Activated naive CD4-positive, alpha-beta T cell treated with anti-CD3 and anti-CD28 coated beads, Interleukin-2, amount 50 U/mL, for 72 hours (primary cell): ENCODE results near the gene ARID4B. TPM values are rescaled to one million over a fixed set of nuclear protein-coding genes. Genes with fewer than 3 reads are reported as not detected.
"Not testable (repeated sequence)": the region's sequence is repeated elsewhere in the genome, so short reads cannot be mapped to it uniquely, and the experiment has no call there.

Experiments
- ATAC-seq, 2 donors: fragments of 150-1000 bp; cut with Tn5 transposase; 2 replicates each; pipeline ENCODE4 v1.10.0; 2021; ENCODE audit warnings: mild to moderate bottlenecking in 2 of 2, moderate library complexity in 2 of 2
- DNase-seq, 2 donors: peaks; one replicate each; pipeline ENCODE4 v3.0.0; 2021 to 2022; ENCODE audit warnings: low spot score in 2 of 2
- H3K27ac Mint-ChIP-seq, 2 donors: one replicate each; pipeline ENCODE4 v1.8.0; 2022; ENCODE audit warnings: mild to moderate bottlenecking in 2 of 2, mixed read lengths in 2 of 2
- H3K36me3 Mint-ChIP-seq, 2 donors: one replicate each; pipeline ENCODE4 v1.8.0; 2022; ENCODE audit warnings: mixed read lengths in 2 of 2
- H3K9me3 Mint-ChIP-seq, 2 donors: one replicate each; pipeline ENCODE4 v1.8.0; 2022; ENCODE audit warnings: mixed read lengths in 2 of 2
- total RNA-seq, 2 donors: library from RNA; stranded (reverse); gene quantifications; one replicate each; pipeline ENCODE4 v1.2.3, GENCODE V29; 2022

Gene ARID4B
- total RNA-seq, 2 donors from 2014 or later: 58.4 to 65.7 TPM

- Mint-ChIP-seq H3K9me3 (no peaks in the 10 kb centered on the region), H3K36me3 (no peaks in the 10 kb centered on the region), H3K27ac (no peak overlapping the region)
- ATAC-seq (no peak), DNase-seq (no peak)
Measured at GRCh38 chr1:235236128-235236527, 91.9 kb downstream of the ARID4B start.

GRCh38 chr1:235229868-235230267, 98.1 kb downstream of the ARID4B start:
- H3K36me3 Mint-ChIP-seq: peaks cover 0 to 9% of the 10 kb centered on the region in 2 donors
- ATAC-seq (no peak), DNase-seq (no peak)
- no peaks in the 10 kb centered on the region for H3K9me3 Mint-ChIP-seq
- peak overlapping the region in 1 of 2 donors; percentile 77 for H3K27ac Mint-ChIP-seq

GRCh38 chr1:235227414-235227813, 100.6 kb downstream of the ARID4B start:
- Mint-ChIP-seq H3K9me3 (no peaks in the 10 kb centered on the region), H3K27ac (peak overlapping the region in 1 of 2 donors; percentile 48), H3K36me3 (peaks cover 0 to 9% of the 10 kb centered on the region in 2 donors)
- DNase-seq (no peak), ATAC-seq (no peak)

DNA sequence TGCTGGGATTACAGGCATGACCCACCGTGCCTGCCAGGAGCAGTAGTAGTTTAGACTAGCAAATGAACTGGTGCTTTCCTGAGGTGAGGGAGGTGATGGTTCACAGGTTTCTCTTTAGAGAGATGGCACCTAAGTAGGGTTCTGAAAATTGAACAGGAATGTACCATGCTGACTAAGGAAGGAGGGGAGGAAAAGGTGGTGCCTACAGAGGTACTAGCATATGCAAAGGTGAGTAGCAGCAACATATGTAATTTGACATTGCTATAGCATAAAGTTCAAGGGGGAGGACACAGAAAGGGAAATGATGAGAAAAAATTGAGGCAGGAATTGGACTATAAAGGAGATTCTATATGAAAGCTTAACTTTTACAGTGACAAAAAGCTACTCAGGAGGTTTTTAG, 101.0 kb downstream of the ARID4B start:
- Mint-ChIP-seq H3K36me3 (peaks cover 0 to 9% of the 10 kb centered on the region in 2 donors), H3K27ac (peak overlapping the region; percentile 1 to 41)

DNA sequence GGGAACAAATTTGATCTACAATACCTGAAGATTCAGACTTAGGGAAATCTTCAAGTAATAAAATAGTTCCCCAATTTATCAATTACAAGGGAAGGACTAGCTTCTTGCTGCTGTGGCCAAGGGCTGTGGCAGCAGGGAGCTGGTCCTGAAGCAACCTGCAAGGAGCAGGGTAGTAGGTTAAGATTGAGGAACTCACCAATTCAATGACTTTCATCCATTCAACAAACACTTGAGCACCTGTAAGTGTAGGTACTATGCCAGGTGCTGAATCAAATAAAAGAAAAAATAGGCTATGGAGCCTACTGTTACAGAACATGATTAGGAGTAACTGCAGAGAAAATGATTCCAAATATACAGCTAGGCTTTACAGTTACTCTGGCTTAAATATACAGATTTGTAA, 102.7 kb downstream of the ARID4B start:
- no peaks in the 10 kb centered on the region for H3K9me3 Mint-ChIP-seq
- no peak overlapping the region for H3K27ac Mint-ChIP-seq
- peaks cover 0 to 9% of the 10 kb centered on the region in 2 donors for H3K36me3 Mint-ChIP-seq
- DNase-seq: no peak
- no peak for ATAC-seq

More for the DNA sequence above, 101.0 kb downstream of the ARID4B start:
- no peaks in the 10 kb centered on the region for H3K9me3 Mint-ChIP-seq
- no peak for ATAC-seq
- no peak for DNase-seq

GRCh38 chr1:235221653-235222375, 106.2 kb downstream of the ARID4B start:
- no peak overlapping the region for H3K27ac Mint-ChIP-seq
- DNase-seq (no peak), ATAC-seq (no peak)
- H3K9me3 Mint-ChIP-seq: no peaks in the 10 kb centered on the region
- H3K36me3 Mint-ChIP-seq: peaks cover 0 to 1% of the 10 kb centered on the region in 2 donors

DNA sequence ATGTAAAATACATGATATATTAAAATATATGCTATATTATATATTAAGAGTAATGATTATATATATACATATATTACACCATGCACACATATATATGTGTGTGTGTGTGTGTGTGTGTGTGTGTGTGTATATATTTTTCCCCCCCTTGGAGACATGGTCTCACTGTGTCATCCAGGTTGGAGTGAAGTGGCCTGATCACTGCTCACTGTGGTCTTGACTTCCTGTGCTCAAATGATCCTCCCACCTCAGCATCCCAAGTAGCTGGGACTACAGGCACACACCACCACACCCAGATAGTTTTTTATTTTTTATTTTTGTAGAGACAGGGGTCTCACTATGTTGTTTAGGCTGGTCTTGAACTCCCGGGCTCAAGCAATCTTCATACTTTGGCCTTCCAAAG, 112.5 kb downstream of the ARID4B start:
- H3K27ac Mint-ChIP-seq: no peak overlapping the region
- no peak for ATAC-seq
- H3K9me3 Mint-ChIP-seq: no peaks in the 10 kb centered on the region
- no peak for DNase-seq
- peaks cover 0 to 12% of the 10 kb centered on the region in 2 donors for H3K36me3 Mint-ChIP-seq

GRCh38 chr1:235214962-235215361, 113.0 kb downstream of the ARID4B start:
- not testable (repeated sequence) for H3K27ac Mint-ChIP-seq, DNase-seq, ATAC-seq, H3K9me3 Mint-ChIP-seq
- peaks cover 0 to 12% of the 10 kb centered on the region in 2 donors for H3K36me3 Mint-ChIP-seq

DNA sequence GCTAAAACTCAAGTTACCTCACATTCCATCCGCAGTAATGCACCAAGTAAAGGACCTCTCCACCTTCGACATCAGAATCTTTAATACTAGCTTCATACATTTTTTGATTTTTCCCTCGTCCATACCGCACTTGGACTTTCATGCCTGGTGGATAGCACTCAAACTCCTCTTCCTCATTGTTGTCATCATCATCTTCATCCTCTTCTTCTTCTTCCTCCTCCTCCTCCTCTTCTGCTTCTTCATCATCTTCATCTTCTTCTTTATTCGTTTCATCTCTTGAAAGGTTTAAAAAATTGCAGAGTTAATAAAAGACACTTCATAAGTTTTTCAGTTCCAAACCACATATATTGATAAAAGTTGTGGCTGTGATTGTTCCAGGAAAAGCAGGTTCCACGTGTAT, 114.2 kb downstream of the ARID4B start:
- Mint-ChIP-seq H3K9me3 (no peaks in the 10 kb centered on the region), H3K36me3 (peaks cover 0 to 12% of the 10 kb centered on the region in 2 donors), H3K27ac (peak overlapping the region in 1 of 2 donors; percentile 37)
- no peak for ATAC-seq
- DNase-seq: no peak

DNA sequence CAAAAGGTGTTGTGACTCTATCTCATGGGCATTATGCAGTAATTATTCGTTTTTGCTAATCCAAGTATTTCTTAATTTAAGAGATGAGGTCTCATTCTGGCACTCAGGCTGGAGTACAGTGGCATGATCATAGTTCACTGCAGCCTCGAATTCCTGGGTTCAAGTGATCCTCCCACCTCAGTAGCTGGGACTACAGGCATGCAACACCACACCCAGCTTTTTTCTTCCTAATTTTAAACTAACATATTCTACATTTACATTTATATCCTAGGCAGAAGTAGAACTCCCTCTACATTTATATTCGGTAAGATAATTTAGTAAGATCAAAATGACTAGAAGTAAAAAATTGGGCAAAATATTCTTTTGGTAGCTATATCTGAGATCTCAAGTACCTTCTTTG, 116.5 kb downstream of the ARID4B start:
- Mint-ChIP-seq H3K36me3 (peaks cover 0 to 12% of the 10 kb centered on the region in 2 donors), H3K9me3 (no peaks in the 10 kb centered on the region), H3K27ac (peak overlapping the region; percentile 32 to 48)
- DNase-seq (no peak), ATAC-seq (no peak)

GRCh38 chr1:235207209-235207565, 120.8 kb downstream of the ARID4B start:
- H3K36me3 Mint-ChIP-seq: peaks cover 0 to 11% of the 10 kb centered on the region in 2 donors
- DNase-seq (peak in 1 of 2 donors; percentile 45), ATAC-seq (peak; percentile 81 to 85)
- H3K9me3 Mint-ChIP-seq: no peaks in the 10 kb centered on the region
- peak overlapping the region; percentile 88 to 96 for H3K27ac Mint-ChIP-seq

DNA sequence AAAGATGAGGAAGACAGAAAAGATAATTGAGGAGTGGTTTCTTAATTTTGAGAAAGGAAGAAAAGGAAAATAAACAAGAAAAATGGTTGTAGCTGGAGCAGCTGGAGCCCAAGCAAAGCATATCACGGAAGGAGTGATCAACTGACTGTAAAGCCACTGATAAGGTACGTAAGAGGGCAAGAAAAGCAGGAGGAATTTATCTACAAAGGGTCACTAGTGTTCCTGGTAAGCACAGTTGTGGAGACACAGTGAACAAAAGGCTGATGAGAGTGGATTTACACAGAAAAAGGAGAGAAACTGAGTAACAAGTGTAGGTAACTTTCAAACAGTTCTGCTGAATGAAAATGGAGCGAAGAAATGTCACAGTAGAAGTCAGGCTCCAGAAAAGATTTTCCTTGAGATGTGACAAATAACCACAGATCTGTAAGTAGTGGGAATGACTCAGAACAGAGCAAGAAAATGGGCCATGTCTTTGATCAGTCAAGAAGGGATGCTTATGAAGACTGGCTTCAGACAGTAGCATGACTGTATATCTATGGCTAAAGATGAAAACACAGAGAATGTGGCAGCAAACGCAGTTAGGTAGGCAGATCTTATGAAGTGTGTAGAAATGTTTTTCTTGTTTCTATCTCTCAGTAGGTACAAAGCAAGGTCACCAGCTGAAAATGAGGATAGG, 121.3 kb downstream of the ARID4B start:
- Mint-ChIP-seq H3K36me3 (peaks cover 0 to 6% of the 10 kb centered on the region in 2 donors), H3K9me3 (no peaks in the 10 kb centered on the region), H3K27ac (peak overlapping the region; percentile 88 to 96)
- DNase-seq: peak in 1 of 2 donors; percentile 34
- ATAC-seq: peak; percentile 97 to 98

DNA sequence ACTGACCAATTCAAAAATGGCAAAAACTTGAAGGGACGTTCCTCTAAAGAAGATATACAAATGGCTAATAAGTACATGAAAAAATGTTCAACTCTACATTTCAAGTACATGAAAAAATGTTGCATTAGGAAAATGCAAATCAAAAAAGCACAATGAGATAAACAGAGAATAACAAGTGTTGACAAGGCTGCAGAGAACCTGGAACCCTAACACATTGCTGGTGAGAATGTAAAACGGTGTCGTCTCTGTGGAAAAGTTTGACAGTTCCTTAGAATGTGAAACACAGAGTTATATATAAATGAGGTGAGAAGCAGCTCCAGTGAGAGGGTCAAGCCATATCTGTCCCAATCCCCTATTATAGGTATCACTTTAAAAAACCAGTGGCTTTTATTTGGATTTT, 122.3 kb downstream of the ARID4B start:
- ATAC-seq (no peak), DNase-seq (no peak)
- Mint-ChIP-seq H3K36me3 (peaks cover 0 to 6% of the 10 kb centered on the region in 2 donors), H3K9me3 (no peaks in the 10 kb centered on the region), H3K27ac (peak overlapping the region in 1 of 2 donors; percentile 88)

GRCh38 chr1:235203428-235203827, 124.6 kb downstream of the ARID4B start:
- Mint-ChIP-seq H3K9me3 (no peaks in the 10 kb centered on the region), H3K36me3 (peaks cover 0 to 6% of the 10 kb centered on the region in 2 donors), H3K27ac (no peak overlapping the region)
- DNase-seq (no peak), ATAC-seq (no peak)

DNA sequence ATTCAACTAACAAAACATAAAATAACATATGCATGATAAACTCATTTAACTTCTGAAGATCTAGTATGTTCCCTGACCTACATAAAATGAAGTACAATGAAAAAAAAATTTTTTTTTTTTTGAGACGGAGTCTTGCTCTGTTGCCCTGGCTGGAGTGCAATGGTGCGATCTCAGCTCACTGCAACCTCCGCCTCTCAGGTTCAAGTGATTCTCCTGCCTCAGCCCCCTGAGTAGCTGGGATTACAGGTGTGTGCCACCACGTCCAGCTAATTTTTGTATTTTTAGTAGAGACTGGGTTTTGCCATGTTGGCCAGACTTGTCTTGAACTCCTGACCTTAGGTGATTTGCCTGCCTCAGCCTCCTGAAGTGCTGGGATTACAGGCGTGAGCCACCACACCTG, 125.5 kb downstream of the ARID4B start:
- not testable (repeated sequence) for H3K9me3 Mint-ChIP-seq, H3K36me3 Mint-ChIP-seq, ATAC-seq, DNase-seq
- peak overlapping the region in 1 of 2 donors; percentile 69 for H3K27ac Mint-ChIP-seq

DNA sequence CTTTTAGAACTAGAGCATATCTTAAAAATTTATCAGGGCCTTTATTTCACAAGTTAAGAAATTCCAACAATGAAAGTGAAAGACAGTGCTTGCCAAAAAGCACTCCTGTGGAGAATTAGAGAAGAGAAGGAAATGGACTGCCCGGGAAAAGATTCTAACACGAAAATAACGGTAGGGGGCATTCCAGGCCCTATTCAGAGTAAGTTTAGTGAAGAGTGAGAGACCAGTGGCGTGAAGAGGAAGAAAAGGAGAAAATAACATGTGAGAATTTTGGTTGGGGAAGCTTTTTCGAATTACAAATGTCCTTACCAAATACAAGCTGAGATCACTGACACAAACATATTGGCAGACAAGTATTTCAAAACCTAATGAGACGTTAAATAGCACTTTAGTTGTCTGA, 128.5 kb downstream of the ARID4B start:
- DNase-seq (no peak), ATAC-seq (no peak)
- Mint-ChIP-seq H3K36me3 (no peaks in the 10 kb centered on the region), H3K9me3 (no peaks in the 10 kb centered on the region), H3K27ac (no peak overlapping the region)

DNA sequence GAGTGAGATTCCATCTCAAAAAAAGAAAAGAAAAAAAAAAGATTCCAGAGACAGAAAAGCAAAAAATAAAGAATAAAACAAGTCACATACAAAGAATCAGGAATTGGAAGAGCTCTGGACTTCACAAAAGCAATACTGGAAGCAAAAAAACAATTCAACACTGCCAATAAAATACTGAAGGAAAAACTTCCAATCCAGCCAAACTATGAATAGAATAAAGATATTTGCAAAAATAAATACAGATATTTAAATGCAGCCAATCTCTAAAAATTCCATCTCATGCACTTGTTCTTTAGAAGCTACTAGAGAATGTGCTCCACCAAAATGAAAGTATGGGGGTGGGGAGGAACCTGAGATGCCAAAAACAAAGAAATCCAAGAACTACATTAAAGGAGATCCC, 137.5 kb downstream of the ARID4B start:
- Mint-ChIP-seq H3K36me3 (peaks cover 0 to 13% of the 10 kb centered on the region in 2 donors), H3K27ac (no peak overlapping the region), H3K9me3 (no peaks in the 10 kb centered on the region)
- DNase-seq (no peak), ATAC-seq (no peak)

DNA sequence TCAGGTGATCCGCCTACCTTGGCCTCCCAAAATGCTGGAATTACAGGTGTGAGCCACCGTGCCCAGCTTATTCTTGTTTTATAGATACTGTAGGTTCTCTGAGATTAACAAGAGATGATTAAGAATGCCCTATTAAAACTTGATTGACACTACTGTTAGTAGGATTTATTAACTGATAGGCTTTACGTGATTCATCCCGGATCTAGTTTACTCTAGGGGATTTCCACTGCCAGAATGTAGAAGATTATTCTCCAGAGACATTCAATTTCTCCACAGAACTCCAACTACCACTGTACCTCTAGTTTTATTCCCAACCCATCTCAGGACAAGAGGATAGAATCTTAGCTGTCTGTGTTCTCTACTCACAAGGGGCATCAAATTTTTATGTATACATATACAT, 140.7 kb downstream of the ARID4B start:
- H3K9me3 Mint-ChIP-seq: no peaks in the 10 kb centered on the region
- ATAC-seq: no peak
- H3K27ac Mint-ChIP-seq: peak overlapping the region; percentile 30 to 95
- DNase-seq: no peak
- H3K36me3 Mint-ChIP-seq: peaks cover 4 to 18% of the 10 kb centered on the region in 2 donors
